ENCODE data around the gene PAQR6.

PAQR6 gene

DNA sequence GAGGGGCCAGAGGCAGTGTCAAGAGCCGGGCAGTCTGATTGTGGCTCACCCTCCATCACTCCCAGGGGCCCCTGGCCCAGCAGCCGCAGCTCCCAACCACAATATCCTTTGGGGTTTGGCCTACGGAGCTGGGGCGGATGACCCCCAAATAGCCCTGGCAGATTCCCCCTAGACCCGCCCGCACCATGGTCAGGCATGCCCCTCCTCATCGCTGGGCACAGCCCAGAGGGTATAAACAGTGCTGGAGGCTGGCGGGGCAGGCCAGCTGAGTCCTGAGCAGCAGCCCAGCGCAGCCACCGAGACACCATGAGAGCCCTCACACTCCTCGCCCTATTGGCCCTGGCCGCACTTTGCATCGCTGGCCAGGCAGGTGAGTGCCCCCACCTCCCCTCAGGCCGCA is 5.9 kb downstream of the PAQR6 start, which contains the start of gene BGLAP:
Gene BGLAP (plus strand): TSS at position 259 of the 400 bp plus-strand sequence. CDS start 48 bp downstream, at position 307.
- in situ Hi-C loops (cut with MboI; ENCODE audit: low pct_unique_long_range_greater_than_20kb, low sequenced_read_pairs, unreplicated experiment): no loop called here
- DNase-seq (ENCODE audit: low spot score): no peak
- TF ChIP-seq, protein P1, sequence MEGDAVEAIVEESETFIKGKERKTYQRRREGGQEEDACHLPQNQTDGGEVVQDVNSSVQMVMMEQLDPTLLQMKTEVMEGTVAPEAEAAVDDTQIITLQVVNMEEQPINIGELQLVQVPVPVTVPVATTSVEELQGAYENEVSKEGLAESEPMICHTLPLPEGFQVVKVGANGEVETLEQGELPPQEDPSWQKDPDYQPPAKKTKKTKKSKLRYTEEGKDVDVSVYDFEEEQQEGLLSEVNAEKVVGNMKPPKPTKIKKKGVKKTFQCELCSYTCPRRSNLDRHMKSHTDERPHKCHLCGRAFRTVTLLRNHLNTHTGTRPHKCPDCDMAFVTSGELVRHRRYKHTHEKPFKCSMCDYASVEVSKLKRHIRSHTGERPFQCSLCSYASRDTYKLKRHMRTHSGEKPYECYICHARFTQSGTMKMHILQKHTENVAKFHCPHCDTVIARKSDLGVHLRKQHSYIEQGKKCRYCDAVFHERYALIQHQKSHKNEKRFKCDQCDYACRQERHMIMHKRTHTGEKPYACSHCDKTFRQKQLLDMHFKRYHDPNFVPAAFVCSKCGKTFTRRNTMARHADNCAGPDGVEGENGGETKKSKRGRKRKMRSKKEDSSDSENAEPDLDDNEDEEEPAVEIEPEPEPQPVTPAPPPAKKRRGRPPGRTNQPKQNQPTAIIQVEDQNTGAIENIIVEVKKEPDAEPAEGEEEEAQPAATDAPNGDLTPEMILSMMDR (IDR thresholded peaks at IDR 0.05; ENCODE audit: extremely low read depth, insufficient read depth, missing control alignments): no peak

- DNase-seq (ENCODE audit: low spot score): no peak
- TF ChIP-seq, protein P1 (IDR thresholded peaks at IDR 0.05; ENCODE audit: extremely low read depth, insufficient read depth, missing control alignments): no peak
- in situ Hi-C loops (cut with MboI; ENCODE audit: low pct_unique_long_range_greater_than_20kb, low sequenced_read_pairs, unreplicated experiment): no loop called here
These were observed 6.5 kb downstream of the PAQR6 start for GRCh38 chr1:156241311-156241811.

GRCh38 chr1:156238248-156238647 is 9.6 kb downstream of the PAQR6 start:
- in situ Hi-C loops (cut with MboI; ENCODE audit: low pct_unique_long_range_greater_than_20kb, low sequenced_read_pairs, unreplicated experiment): no loop called here
- TF ChIP-seq, protein P1 (IDR thresholded peaks at IDR 0.05; ENCODE audit: extremely low read depth, insufficient read depth, missing control alignments): no peak
- no peak for DNase-seq (ENCODE audit: low spot score)

DNA sequence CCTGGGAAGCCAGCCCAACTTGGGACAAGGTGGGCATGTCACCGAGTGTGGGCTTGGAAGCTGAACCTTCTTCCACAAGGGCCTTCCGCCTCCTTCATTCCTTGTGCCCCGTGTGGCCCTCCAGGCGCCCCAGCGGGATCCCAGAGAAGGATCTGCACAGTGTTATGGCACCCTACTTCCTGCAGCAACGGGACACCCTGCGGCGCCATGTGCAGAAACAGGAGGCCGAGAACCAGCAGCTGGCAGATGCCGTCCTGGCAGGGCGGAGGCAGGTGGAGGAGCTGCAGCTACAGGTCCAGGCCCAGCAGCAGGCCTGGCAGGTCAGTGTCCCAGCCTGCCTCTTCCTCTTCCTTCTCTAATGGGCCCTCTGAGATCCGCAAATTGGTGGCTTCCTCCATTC is 11.7 kb downstream of the PAQR6 start:
- TF ChIP-seq, protein P1 (IDR thresholded peaks at IDR 0.05; ENCODE audit: extremely low read depth, insufficient read depth, missing control alignments): no peak
- in situ Hi-C loops (cut with MboI; ENCODE audit: low pct_unique_long_range_greater_than_20kb, low sequenced_read_pairs, unreplicated experiment): no loop called here

GRCh38 chr1:156233426-156234127 is 14.3 kb downstream of the PAQR6 start:
- TF ChIP-seq, protein P1 (IDR thresholded peaks at IDR 0.05; ENCODE audit: extremely low read depth, insufficient read depth, missing control alignments): no peak
- in situ Hi-C loops (cut with MboI; ENCODE audit: low pct_unique_long_range_greater_than_20kb, low sequenced_read_pairs, unreplicated experiment): no loop called here
- DNase-seq (ENCODE audit: low spot score): no peak

More for the DNA sequence above, 11.7 kb downstream of the PAQR6 start:
- DNase-seq (ENCODE audit: low spot score): no peak

GRCh38 chr1:156232201-156232894 is 15.5 kb downstream of the PAQR6 start:
- in situ Hi-C loops (cut with MboI; ENCODE audit: low pct_unique_long_range_greater_than_20kb, low sequenced_read_pairs, unreplicated experiment): no loop called here
- TF ChIP-seq, protein P1 (IDR thresholded peaks at IDR 0.05; ENCODE audit: extremely low read depth, insufficient read depth, missing control alignments): no peak
- DNase-seq (ENCODE audit: low spot score): no peak
